ENCODE measurements around the gene LDLRAD4. TPM values are rescaled to one million over a fixed set of nuclear protein-coding genes. Genes with fewer than 3 reads are reported as not detected.

Gene LDLRAD4
- total RNA-seq, 6 donors from 2014 or later: 19.5 to 26.6 (median 24.4) TPM

DNA sequence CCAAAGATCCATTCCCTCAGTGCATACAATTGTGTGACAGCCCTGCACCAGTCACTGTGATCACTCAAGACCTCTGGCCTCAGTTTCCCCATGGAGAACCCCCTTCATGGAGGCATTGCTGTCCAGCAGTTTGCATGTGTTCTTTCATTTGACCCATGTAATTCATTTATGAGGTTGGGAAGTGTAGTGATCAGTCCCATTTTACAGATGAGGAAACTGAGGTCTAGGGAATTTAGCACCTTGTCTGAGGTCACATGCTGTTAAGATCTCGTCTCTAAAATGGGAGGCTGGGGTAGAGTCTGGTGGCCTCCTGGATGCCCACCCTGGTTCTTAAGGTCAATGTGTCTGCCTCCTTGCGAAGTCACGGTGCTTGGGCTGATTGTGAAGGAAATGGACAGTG lies 19.1 kb downstream of the LDLRAD4 start:
- Histone ChIP-seq H3K4me3 (no peak overlapping the region), H3K4me1 (no peaks in the 10 kb centered on the region), H3K9me3 (no peaks in the 10 kb centered on the region), H3K27me3 (no peaks in the 10 kb centered on the region), H3K27ac (no peak overlapping the region), H3K36me3 (no peaks in the 10 kb centered on the region)
- TF ChIP-seq POLR2A (IDR thresholded peaks at IDR 0.05): no peak
- no peak for TF ChIP-seq POLR2AphosphoS5 (IDR thresholded peaks at IDR 0.05)
- TF ChIP-seq EP300 (IDR thresholded peaks at IDR 0.05): no peak
- DNase-seq (no peak), ATAC-seq (ENCODE audit: low FRiP score in 2 of 2) (no peak)
- 95 to 100% methylated on average over 1 to 3 of the region's 3 CpGs for WGBS, 2 donors

- Histone ChIP-seq H3K4me3 (no peak overlapping the region), H3K4me1 (no peaks in the 10 kb centered on the region), H3K9me3 (no peaks in the 10 kb centered on the region), H3K36me3 (no peaks in the 10 kb centered on the region), H3K27ac (no peak overlapping the region), H3K27me3 (no peaks in the 10 kb centered on the region)
- WGBS, 2 donors: 94% methylated on average over 5 to 13 of the region's 13 CpGs
- no peak for DNase-seq
- no peak for TF ChIP-seq EP300 (IDR thresholded peaks at IDR 0.05)
- TF ChIP-seq POLR2A (IDR thresholded peaks at IDR 0.05): no peak
- TF ChIP-seq CTCF (IDR thresholded peaks at IDR 0.05): no peak
- TF ChIP-seq POLR2AphosphoS5 (IDR thresholded peaks at IDR 0.05): no peak
- no peak for ATAC-seq (ENCODE audit: low FRiP score in 2 of 2)
These were observed 20.8 kb downstream of the LDLRAD4 start for GRCh38 chr18:13239171-13239956.

DNA sequence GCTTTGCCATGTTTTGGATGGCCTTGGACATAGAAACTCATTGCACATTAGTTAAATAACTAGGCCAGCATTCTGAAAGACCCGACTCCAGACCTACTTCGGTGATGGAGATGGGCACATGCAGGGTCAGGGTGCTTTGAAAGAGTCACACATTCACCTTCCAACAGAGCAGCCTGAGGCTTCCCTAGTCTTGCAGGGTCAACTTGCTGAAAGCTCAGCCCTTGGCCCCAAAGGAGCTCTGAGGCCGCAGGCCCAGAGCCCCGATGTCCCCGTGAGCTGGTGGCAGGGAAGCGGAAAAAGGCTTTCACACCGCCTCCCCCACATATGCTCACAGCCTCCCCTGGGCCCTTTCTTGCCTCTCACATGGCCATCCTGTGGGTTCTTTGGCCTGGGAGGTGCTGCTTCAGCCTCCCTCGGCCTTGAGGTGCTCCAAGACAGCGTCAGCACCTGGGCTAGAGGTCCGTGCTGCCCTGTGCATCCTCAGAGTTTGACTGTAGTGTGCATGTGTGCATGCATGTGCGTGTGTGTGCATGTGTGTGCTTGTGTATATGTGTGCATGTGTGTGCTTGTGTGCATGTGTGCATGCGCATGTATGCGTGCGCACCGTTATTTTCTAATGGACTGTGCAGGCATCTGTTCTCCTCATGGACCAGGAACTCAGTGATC lies 21.6 kb downstream of the LDLRAD4 start:
- H3K9me3 ChIP-seq: no peaks in the 10 kb centered on the region
- no peaks in the 10 kb centered on the region for H3K27me3 ChIP-seq
- H3K4me1 ChIP-seq: no peaks in the 10 kb centered on the region
- ATAC-seq (ENCODE audit: low FRiP score in 2 of 2) (no peak), DNase-seq (no peak)
- 93 to 100% methylated on average over 6 to 15 of the region's 15 CpGs for WGBS, 2 donors
- TF ChIP-seq EP300 (IDR thresholded peaks at IDR 0.05) (no peak), POLR2AphosphoS5 (IDR thresholded peaks at IDR 0.05) (no peak), CTCF (IDR thresholded peaks at IDR 0.05) (no peak), POLR2A (IDR thresholded peaks at IDR 0.05) (no peak)
- no peaks in the 10 kb centered on the region for H3K36me3 ChIP-seq
- H3K27ac ChIP-seq: no peak overlapping the region
- no peak overlapping the region for H3K4me3 ChIP-seq

DNA sequence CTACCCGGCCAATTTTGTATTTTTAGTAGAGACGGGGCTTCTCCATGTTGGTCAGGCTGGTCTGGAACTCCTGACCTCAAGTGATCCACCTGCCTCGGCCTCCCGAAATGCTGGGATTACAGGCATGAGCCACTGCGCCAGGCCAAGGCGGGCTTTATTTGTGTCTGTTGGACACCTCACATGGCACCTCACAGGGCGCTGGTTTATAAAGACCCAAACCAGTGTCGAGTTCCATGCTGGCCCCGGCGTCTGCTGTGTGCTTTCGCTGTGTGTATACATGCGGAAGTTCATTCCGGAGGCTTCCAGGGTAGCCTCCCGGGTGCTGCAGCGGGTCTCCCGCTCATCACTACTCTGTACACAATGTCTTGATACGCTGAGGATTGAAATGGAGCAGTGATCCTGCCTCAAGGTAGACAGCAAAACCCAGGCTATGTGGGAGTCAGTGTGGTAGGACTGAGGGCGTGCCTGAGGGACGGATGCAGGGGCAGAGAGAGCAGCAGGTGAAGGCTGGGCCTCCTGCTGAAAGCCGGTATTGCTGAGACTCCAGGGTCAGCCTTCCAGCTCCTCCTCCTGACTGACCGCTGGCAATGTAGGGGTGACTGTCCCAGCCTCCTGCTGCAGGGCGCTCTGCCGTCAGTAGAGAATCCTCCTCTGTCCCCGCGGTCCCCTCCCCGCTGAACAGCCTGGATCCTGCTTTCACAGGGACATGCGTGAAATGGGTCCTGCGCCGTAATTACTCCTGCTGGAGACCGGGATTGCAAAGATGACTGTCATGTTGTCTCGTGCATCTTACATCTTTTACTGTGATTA lies 22.7 kb downstream of the LDLRAD4 start:
- H3K36me3 ChIP-seq: no peaks in the 10 kb centered on the region
- H3K9me3 ChIP-seq: no peaks in the 10 kb centered on the region
- DNase-seq: no peak
- no peaks in the 10 kb centered on the region for H3K27me3 ChIP-seq
- no peak for ATAC-seq (ENCODE audit: low FRiP score in 2 of 2)
- WGBS, 2 donors: 94 to 95% methylated on average over 27 to 29 of the region's 31 CpGs
- no peaks in the 10 kb centered on the region for H3K4me1 ChIP-seq
- H3K27ac ChIP-seq: no peak overlapping the region
- TF ChIP-seq POLR2AphosphoS5 (IDR thresholded peaks at IDR 0.05): no peak
- no peak for TF ChIP-seq EP300 (IDR thresholded peaks at IDR 0.05)
- no peak for TF ChIP-seq CTCF (IDR thresholded peaks at IDR 0.05)
- no peak overlapping the region for H3K4me3 ChIP-seq

GRCh38 chr18:13241893-13242175 lies 23.3 kb downstream of the LDLRAD4 start:
- no peaks in the 10 kb centered on the region for H3K36me3 ChIP-seq
- TF ChIP-seq POLR2AphosphoS5 (IDR thresholded peaks at IDR 0.05) (no peak), POLR2A (IDR thresholded peaks at IDR 0.05) (no peak), CTCF (IDR thresholded peaks at IDR 0.05) (no peak), EP300 (IDR thresholded peaks at IDR 0.05) (no peak)
- H3K27ac ChIP-seq: no peak overlapping the region
- H3K4me1 ChIP-seq: no peaks in the 10 kb centered on the region
- no peak for DNase-seq
- WGBS, 2 donors: 96 to 97% methylated on average over 13 of the region's 13 CpGs
- H3K4me3 ChIP-seq: no peak overlapping the region
- H3K27me3 ChIP-seq: no peaks in the 10 kb centered on the region
- no peaks in the 10 kb centered on the region for H3K9me3 ChIP-seq
- no peak for ATAC-seq (ENCODE audit: low FRiP score in 2 of 2)

Measured in upper lobe of left lung (tissue), 6 donors.